Tibial artery (tissue), 4 donors: ENCODE data around the gene CD4.
A peak's percentile ranks its signal among the peaks of the same experiment; 100 is the strongest.

ENCODE experiments used
- DNase-seq, 2 donors: peaks; one replicate each; pipeline ENCODE4 v3.0.0-alpha.2; 2019
- H3K27ac ChIP-seq, 2 donors: fragments of 200-600 bp; sonication (generic) in 1 of 2; 1 replicate in 1 of 2; 2 replicates in 1 of 2; pipeline ENCODE4 v1.5.1; 2018 to 2019; ENCODE audit warnings: mild to moderate bottlenecking in 1 of 2
- H3K27me3 ChIP-seq, 2 donors: fragments of 200-600 bp; sonication (generic) in 1 of 2; one replicate each; pipeline versions ENCODE4 v1.5.1 to v1.6.0; 2016 to 2019
- H3K36me3 ChIP-seq, 3 donors: fragments of 200-600 bp; sonication (generic) in 2 of 3; one replicate each; pipeline ENCODE4 v1.5.1; 2016 to 2019; ENCODE audit warnings: mild to moderate bottlenecking in 2 of 3
- H3K4me1 ChIP-seq, 4 donors: fragments of 200-600 bp; sonication (generic) in 2 of 4; 1 replicate in 3 of 4; 2 replicates in 1 of 4; pipeline ENCODE4 v1.5.1; 2016 to 2019
- H3K4me3 ChIP-seq, 2 donors: fragments of 200-600 bp; sonication (generic) in 1 of 2; 1 replicate in 1 of 2; 2 replicates in 1 of 2; pipeline ENCODE4 v1.5.1; 2018 to 2019; ENCODE audit warnings: mild to moderate bottlenecking in 2 of 2
- H3K9me3 ChIP-seq, 3 donors: fragments of 200-600 bp; sonication (generic) in 1 of 3; one replicate each; pipeline ENCODE4 v1.5.1; 2016 to 2019
- CTCF ChIP-seq, 2 experiments: fragments of 200-600 bp in 1 of 2; fragments of 450-650 bp in 1 of 2; IDR thresholded peaks; one replicate each; pipeline ENCODE4 v1.5.1; 2017 to 2019; ENCODE audit warnings: antibody characterized with exemption in 2 of 2, mild to moderate bottlenecking in 1 of 2, moderate library complexity in 1 of 2
- intact Hi-C: fragments of 100-400 bp; cut with DNase I; formaldehyde crosslinking; loops from one replicate; pipeline ENCODE4 v1.15.0; 2023; ENCODE audit warnings: low total_unique reads

CD4 gene

GRCh38 chr12:6753772-6754356 is 35.5 kb upstream of the CD4 start:
- Histone ChIP-seq H3K4me3 (peak overlapping the region in 1 of 2 donors; percentile 98), H3K27ac (peak overlapping the region; percentile 98), H3K27me3 (no peaks in the 10 kb centered on the region), H3K9me3 (no peaks in the 10 kb centered on the region), H3K36me3 (peaks cover 27 to 32% (median 30%) of the 10 kb centered on the region in 3 donors), H3K4me1 (peaks cover 0 to 19% (median 13%) of the 10 kb centered on the region in 4 donors)
- peak in 1 of 2 experiments; percentile 97 for TF ChIP-seq CTCF (IDR thresholded peaks at IDR 0.05)
- intact Hi-C loops, result loop anchor here (2.0 to 5.0 kb wide), 3 partner anchors 13 to 73 kb away; partner anchors contain the start of genes P3H3 and PTMS
- DNase-seq, result no peak

- peaks cover 0 to 19% (median 13%) of the 10 kb centered on the region in 4 donors for H3K4me1 ChIP-seq
- TF ChIP-seq CTCF (IDR thresholded peaks at IDR 0.05), result no peak
- H3K9me3 ChIP-seq, result no peaks in the 10 kb centered on the region
- intact Hi-C loops, result loop anchor here (5.0 kb wide), 1 partner anchor 73 kb away; the partner anchor contains the start of gene P3H3
- no peak overlapping the region for H3K4me3 ChIP-seq
- H3K27ac ChIP-seq, result peak overlapping the region in 1 of 2 donors; percentile 98
- H3K27me3 ChIP-seq, result no peaks in the 10 kb centered on the region
- peaks cover 21 to 27% (median 25%) of the 10 kb centered on the region in 3 donors for H3K36me3 ChIP-seq
- DNase-seq, result no peak
Observed at GRCh38 chr12:6754411-6754810, 34.9 kb upstream of the CD4 start.

GRCh38 chr12:6757028-6757690 is 32.2 kb upstream of the CD4 start:
- intact Hi-C loops, result no loop called here
- Histone ChIP-seq H3K27ac (no peak overlapping the region), H3K27me3 (no peaks in the 10 kb centered on the region), H3K9me3 (no peaks in the 10 kb centered on the region), H3K4me3 (no peak overlapping the region), H3K4me1 (peaks cover 0 to 8% (median 4%) of the 10 kb centered on the region in 4 donors), H3K36me3 (no peaks in the 10 kb centered on the region)
- TF ChIP-seq CTCF (IDR thresholded peaks at IDR 0.05), result no peak
- no peak for DNase-seq

GRCh38 chr12:6758506-6759095 is 30.7 kb upstream of the CD4 start:
- Histone ChIP-seq H3K27ac (no peak overlapping the region), H3K27me3 (no peaks in the 10 kb centered on the region), H3K9me3 (no peaks in the 10 kb centered on the region), H3K4me3 (no peak overlapping the region), H3K4me1 (peaks cover 0 to 15% (median 3%) of the 10 kb centered on the region in 4 donors), H3K36me3 (no peaks in the 10 kb centered on the region)
- DNase-seq, result no peak
- intact Hi-C loops, result no loop called here
- TF ChIP-seq CTCF (IDR thresholded peaks at IDR 0.05), result no peak

GRCh38 chr12:6759741-6760140 is 29.6 kb upstream of the CD4 start:
- no peak for TF ChIP-seq CTCF (IDR thresholded peaks at IDR 0.05)
- no peak overlapping the region for H3K4me3 ChIP-seq
- H3K27me3 ChIP-seq, result no peaks in the 10 kb centered on the region
- no peak for DNase-seq
- H3K27ac ChIP-seq, result no peak overlapping the region
- H3K4me1 ChIP-seq, result peaks cover 0 to 17% (median 5%) of the 10 kb centered on the region in 4 donors
- no peaks in the 10 kb centered on the region for H3K36me3 ChIP-seq
- no peaks in the 10 kb centered on the region for H3K9me3 ChIP-seq
- intact Hi-C loops, result no loop called here
